GM18505 (cell line): ENCODE measurements around the gene SYNPO2L.

Experiments used
- ATAC-seq: cut with Tn5 transposase; IDR thresholded peaks from one replicate; pipeline ENCODE4 v1.9.1; 2021; ENCODE audit not compliant: unreplicated experiment
- POLR2A ChIP-seq: IDR thresholded peaks from 4 replicates; pipeline ENCODE4 v1.6.1; 2011; ENCODE audit warnings: borderline replicate concordance; ENCODE audit not compliant: insufficient read depth, insufficient read length; ENCODE audit errors: extremely low read depth

SYNPO2L gene

DNA sequence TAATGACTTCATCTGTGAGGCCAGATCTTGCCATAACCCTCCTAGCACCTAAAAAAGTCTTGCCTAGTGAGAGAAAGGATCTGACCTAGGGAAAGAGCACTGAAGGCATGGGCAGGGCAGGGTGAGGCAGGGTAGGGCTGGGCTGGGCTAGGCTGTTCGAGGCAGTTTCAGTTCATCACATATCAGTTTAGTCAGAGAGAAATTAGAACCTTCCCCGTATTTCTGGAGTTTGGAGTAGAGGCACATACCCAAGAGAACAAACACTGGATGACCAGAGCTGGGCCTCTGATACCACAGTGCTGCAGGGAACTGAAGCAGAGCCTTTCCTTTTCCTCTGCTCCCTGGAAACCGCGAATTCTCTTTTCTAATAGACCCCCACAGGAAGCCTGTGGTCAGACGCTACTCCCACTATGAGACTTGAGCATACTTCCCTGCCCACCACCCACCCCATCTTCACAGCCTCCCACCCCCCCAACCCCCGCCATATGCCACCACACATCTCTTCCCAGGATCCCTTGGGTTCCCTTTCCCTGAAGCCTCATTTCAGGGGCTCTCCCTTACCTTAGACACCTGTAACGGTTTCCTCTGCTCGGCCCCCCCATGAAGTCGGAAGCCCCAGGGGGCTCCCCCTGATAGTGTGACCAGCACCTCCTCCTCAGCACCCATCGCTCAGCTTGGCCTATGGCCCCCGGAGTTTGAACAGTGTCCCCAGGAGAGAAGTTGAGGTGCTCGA, 406 bp downstream of the SYNPO2L start:
- no peak for TF ChIP-seq POLR2A
- ATAC-seq, result no peak

DNA sequence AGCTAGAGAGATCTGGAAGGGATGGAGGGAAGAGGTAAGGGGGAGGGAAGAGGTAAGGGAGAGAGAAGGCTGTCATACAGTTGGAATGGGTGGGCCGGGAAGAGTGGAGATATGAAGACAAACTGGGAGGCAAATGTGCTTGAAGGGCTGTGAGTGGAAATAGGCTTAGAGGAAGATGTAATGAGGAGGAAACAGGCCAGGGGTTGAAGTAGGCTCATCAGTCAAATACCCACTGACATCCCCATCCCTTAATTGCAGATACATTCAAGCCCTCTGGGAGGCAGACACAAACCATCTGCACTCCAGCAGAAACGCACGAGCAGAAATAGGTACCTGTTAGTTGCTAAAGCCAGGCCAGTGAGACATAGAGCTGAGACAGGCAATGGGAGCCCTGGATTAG, 2.1 kb downstream of the SYNPO2L start:
- TF ChIP-seq POLR2A, result no peak
- ATAC-seq, result no peak

DNA sequence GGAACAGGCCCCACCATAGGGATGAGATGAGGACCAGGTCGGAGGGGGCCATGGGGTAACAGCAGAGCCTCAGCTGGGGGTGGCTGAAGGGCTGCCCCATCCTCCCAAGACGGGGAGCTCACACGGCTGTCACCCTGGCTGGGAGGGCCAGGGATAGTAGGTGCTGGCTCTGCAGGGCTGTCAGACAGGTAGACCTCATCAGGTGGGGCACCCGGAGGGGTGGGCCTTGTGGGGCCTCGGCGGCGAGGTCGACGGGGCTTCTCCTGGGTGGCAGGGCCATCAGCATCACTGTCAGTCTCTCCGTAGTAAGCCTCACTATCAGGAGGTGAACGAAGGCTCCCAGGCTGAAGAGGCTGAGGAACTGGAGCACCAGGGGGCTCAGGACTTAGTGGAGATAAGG, 2.6 kb downstream of the SYNPO2L start:
- ATAC-seq, result no peak
- no peak for TF ChIP-seq POLR2A

DNA sequence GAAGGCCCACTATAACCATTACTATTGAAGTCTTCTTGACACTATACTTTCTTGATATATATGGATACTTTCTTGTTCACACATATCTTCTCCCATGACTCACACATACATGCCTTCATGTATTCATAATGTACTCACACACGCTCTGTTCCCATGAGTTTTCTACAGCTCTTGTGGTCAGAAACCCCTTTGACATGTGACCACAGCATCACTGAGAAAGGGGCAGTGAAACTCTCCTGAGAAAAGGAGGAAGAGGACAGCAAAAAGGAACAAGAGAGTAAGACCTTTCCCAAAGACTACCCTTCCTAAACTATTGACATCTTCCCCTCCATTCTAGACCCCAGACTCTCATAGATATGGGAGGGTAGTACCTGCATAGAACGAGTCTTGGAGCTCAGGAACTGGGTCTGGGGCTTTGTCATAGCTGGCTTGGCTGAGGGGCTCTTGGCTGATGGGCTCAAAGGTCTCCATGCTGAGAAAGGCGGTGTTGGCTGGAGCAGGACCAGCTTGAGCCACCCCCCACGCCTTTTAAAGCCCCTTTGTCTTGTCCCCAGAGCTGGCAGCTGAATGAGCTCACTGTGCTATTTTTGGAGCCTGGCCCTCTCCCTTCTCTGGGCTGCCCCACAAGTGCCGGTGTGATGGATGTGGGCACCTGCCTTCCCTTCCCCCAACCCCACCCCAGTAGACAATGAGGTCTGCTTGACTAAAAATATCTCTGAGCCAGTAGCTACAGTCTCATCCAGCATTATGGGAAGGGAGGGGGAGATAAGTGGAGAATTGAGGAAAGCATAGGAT, 5.1 kb downstream of the SYNPO2L start:
- ATAC-seq, result peak; percentile 49
- no peak for TF ChIP-seq POLR2A

DNA sequence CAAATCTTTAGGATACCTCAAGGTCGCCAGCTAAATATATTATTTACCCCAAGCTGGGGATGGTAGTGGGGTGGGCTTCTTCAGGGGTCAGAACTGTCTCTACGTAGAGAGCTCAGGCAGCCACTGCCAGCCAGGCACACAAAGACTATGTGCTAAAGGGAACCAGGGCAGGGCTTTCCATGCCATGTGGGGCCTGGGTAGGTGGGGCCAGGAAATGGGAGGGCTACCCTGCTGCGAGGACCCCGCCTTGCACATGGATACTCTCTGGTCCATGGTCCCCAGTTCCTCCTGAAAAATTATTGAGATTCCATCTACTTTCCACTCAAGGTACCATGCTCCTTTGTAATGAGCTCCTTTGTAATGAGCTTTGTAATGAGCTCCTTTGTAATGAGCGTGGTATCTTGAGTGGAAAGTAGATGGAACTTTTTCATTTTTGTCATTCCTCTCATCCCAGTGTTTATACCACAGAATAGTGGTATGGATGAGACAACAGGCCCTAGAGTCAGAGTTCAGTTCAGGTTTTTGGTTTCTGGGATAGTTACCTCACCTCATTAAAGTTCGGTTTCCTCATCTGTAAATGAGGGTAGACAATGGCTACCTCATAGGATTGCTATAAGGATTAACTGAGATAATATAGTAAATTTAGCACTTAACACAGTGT, 5.8 kb downstream of the SYNPO2L start:
- no peak for ATAC-seq
- no peak for TF ChIP-seq POLR2A

DNA sequence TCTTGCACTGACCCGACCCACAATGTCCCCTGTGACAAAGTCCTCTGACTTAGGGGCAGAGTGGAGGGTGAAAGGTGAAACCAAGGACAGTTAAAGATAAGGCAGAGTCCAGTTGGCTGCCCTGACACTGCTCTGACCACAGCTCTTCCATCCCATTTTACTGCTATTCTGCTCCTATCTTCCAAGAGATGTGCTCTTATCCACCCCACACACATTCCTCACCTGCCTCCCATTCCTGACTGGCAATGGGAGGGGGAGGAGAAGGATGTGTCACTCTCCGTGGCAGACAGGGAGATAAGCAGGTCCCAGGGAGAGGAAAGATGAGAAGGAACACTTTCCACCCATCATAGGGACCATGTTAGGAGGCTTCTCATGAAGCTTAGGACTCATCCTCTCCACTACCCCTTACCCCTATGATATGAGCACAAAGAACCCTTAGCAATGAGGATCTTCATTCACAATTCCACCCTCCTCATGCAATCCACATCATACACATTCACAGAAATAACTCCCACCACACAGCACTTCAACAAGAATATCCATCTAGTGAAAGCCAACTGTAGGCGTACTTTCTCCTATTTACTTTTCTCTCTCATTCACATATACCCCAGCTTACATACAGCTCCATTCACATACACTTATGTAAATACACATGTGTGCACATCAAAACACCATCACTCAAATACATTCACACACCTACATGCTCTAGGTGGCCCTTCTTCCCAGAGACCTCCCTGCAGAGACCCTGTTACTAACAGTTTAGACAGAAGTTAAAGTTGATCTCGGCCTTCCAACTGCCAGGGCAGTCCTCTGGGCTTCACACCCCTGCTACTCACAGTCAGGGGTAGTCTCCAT, 6.6 kb downstream of the SYNPO2L start:
- ATAC-seq, result no peak
- TF ChIP-seq POLR2A, result no peak

DNA sequence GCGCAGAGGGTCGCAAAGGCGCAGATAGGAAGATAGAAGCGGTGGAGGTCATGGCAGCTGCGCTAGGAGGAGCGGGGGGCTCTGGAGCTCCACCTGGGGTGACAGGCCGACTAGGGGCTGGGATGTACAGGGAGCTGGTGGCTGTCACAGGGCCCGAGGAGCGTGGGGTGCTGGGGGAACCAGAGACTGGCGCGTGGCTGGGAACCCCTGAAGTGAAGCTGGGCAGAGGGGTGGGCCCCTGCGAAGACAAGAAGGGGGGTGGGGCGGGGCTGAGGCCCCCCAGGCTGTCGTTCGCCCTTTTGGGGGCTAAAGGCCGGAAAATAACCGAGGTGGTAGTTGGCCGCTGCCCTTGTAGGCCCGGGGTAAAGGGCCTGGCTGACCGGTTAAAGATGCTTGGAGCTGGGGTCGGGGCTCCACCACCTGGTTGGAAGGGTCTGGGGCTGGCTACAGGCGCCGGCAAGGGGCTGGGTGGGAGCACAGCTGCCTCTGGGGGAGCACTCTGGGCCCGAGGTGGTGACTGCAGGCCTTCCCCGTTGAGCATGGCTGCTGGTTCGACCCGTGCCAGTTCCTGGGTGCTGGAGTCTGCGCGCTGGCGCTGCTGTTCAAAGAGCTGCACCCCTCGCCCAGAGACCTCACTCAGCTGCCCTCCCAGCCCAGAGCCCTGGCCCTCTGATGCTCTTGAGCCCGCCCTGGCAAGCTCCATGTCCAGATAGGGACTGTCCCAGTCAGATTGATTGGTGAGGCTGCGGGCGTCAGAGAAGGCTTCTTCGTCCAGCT, 7.8 kb downstream of the SYNPO2L start:
- no peak for ATAC-seq
- no peak for TF ChIP-seq POLR2A

DNA sequence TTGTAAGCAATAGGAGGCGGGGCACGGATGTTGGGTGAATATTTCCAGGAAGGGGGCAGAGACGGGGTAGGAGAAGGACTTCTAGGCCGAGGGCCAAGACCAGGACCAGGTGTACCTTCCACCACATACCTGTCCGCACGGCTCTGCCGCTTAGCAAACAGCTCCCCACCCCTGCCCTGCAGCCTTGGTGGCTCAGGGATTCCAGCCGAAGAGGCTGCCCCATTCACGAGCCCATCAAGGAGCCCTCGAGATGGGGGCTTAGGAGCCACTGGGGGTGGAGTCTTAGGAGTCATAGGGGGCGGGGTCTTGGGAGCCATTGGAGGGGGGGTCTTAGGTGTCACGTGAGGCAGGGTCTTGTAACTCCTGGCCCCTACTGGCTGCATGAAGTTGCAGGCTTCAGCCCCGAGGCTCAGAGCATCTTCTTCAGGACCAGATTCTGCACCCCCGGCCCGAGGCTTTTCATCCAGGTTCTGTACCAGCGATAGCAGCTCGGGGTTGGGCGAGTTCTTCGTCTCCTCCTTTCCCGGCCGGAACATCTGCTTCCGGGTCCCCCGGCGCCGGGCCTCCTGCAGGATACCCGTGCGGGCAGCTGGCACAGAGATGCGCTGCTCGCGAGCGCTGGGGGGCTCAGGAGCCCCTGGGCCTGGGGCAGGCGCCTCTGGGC, 8.5 kb downstream of the SYNPO2L start:
- no peak for ATAC-seq
- no peak for TF ChIP-seq POLR2A

DNA sequence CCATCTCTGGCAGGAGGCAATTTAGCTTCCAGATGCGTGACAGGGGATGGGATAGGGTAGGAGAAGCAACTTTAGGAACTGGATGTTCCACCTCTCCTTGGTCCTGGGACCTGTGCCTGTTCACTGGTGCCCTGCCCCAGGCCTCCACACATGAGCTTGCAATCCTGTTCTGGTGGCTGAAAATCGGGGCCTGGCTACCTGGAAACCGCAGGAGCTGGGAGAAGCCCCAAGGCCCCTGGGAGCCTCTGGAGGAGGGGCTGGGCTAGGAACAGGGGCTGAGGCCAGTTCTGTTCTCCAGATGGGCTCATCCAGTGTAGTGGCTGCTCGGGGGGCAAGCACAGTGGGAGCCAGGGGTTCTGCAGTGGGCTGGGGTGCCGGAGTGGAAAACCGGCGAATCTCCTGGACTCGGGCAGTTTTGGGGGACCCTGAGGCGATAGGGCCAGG, 9.2 kb downstream of the SYNPO2L start:
- ATAC-seq, result no peak
- TF ChIP-seq POLR2A, result no peak

DNA sequence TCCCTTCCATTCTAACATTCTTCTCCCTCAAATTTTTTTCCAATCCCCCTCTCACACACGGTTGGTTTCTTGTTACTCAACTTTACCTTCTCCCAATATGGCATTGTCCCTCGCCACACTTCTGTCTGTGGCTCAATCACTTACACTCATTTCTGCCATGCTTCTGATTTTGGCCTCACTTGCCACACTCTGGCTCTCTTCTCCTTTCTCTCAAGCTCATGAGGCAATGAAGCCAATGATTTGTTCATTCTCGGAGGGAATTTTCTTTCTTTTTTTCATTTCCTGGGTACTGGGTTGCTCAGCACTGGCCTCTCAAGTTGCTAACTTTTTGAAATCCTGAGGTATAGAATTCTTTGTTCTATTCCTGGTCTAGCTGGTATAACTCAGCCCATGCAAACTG, 10.6 kb downstream of the SYNPO2L start:
- TF ChIP-seq POLR2A, result no peak
- ATAC-seq, result no peak

DNA sequence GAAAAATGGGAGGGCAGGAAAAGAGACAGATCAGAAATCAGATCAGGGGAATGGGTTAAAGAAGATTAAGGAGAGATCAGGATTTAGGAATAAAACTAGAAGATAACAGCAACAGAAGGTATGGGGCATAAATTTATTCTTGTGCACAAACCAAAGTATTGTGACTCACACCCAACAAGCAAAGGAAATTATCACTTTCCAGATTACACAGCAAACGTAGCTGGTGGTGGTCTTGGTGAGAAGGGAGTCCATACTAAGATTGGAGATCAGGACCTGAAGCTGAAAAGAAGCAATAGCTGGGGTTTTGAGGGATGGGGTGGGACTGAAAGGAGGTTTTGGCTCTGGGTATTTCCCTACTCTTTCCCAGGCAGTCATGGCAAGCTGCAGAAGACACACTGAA, 11.1 kb downstream of the SYNPO2L start:
- ATAC-seq, result no peak
- TF ChIP-seq POLR2A, result no peak

DNA sequence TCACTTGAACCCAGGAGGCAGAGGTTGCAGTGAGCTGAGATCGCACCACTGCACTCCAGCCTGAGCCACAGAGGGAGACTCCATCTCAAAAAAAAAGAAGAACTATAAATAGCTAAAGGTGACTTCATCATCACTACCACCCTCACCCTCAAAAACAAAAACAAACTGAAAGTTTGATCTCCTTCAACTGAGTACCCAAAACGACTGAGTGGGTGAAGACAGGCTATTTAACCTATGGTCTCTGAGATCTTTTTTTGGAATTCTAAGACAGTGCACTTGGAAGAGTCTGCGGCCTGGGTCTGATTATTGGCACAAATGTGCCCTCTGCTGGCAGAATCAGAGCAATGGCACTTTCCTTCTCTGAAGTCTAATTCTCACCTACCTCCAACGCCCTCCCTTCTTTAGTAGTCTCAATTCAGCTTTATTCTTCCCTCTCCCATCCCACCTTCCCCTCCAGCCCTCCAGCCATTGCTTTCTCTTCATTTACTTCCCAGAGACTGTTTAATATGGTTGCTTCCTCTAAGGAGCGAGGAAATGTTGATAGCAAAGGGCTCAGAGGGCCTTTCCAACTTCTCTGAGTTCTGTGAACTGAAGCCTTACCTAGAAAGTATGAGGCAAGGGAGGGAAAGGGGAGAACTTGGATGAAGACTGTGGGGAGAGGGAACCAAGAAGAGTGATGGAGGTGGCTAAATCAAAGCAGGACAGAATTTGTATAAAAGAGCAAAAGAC, 11.7 kb downstream of the SYNPO2L start:
- TF ChIP-seq POLR2A, result no peak
- no peak for ATAC-seq

DNA sequence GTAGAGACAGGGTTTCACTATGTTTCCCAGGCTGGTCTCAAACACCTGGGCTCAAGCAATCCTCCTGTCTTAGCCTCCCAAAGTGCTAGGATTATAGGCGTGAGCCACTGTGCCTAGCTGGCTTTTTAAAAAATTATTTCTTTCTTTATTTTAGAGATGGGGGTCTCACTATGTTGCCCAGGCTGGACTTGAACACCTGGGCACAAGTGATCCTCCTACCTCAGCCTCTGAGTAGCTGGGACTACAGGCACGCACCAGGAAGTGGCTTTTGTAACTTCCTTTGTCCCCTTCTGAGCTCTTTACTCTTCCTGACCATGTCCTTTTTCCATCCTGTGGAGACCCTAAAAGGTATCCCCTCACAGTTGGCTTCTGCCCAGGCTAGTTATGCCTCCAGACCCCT, 12.5 kb downstream of the SYNPO2L start:
- no peak for ATAC-seq
- TF ChIP-seq POLR2A, result no peak
